Middle frontal gyrus (tissue), 1 donor: ENCODE data around the gene C3AR1.
"Not testable (repeated sequence)": the region's sequence is repeated elsewhere in the genome, so short reads cannot be mapped to it uniquely, and the experiment has no call there.

ENCODE experiments used
- DNase-seq: peaks from one replicate; pipeline ENCODE4 v3.0.0-alpha.2; 2015; ENCODE audit warnings: low spot score; ENCODE audit errors: extremely low spot score

Gene C3AR1

GRCh38 chr12:8065991-8066594, at the start of gene C3AR1:
TSS of gene C3AR1 (minus strand) at chr12:8066359. CDS start at chr12:8060185, 6,174 bp downstream.
- no peak for DNase-seq

- DNase-seq = not testable (repeated sequence)
Measured at GRCh38 chr12:8113117-8113516, 47.0 kb upstream of the C3AR1 start.

- DNase-seq = peak; percentile 53
Measured at GRCh38 chr12:8108808-8109398, 42.7 kb upstream of the C3AR1 start.

- DNase-seq = no peak
Measured at GRCh38 chr12:8099235-8099634, 33.1 kb upstream of the C3AR1 start.

GRCh38 chr12:8096281-8096915, 30.2 kb upstream of the C3AR1 start:
- no peak for DNase-seq

- DNase-seq = no peak
Measured at GRCh38 chr12:8093291-8093690, 27.1 kb upstream of the C3AR1 start.

GRCh38 chr12:8089716-8090115, 23.6 kb upstream of the C3AR1 start:
- no peak for DNase-seq

GRCh38 chr12:8089277-8089676, 23.1 kb upstream of the C3AR1 start:
- not testable (repeated sequence) for DNase-seq

- DNase-seq = no peak
Measured at GRCh38 chr12:8088574-8088973, 22.4 kb upstream of the C3AR1 start.

- no peak for DNase-seq
Measured at GRCh38 chr12:8087666-8088065, 21.5 kb upstream of the C3AR1 start.

GRCh38 chr12:8084351-8084750, 18.2 kb upstream of the C3AR1 start:
- DNase-seq = not testable (repeated sequence)

GRCh38 chr12:8082808-8083100, 16.6 kb upstream of the C3AR1 start:
- no peak for DNase-seq

GRCh38 chr12:8081251-8081920, 15.2 kb upstream of the C3AR1 start:
- DNase-seq = no peak

- DNase-seq = no peak
Measured at GRCh38 chr12:8080120-8080519, 14.0 kb upstream of the C3AR1 start.

- no peak for DNase-seq
Measured at GRCh38 chr12:8078916-8079315, 12.8 kb upstream of the C3AR1 start.

- DNase-seq = no peak
Measured at GRCh38 chr12:8078398-8078797, 12.2 kb upstream of the C3AR1 start.

GRCh38 chr12:8077207-8077606, 11.0 kb upstream of the C3AR1 start:
- no peak for DNase-seq

- DNase-seq = no peak
Measured at GRCh38 chr12:8076366-8076765, 10.2 kb upstream of the C3AR1 start.

- DNase-seq = no peak
Measured at GRCh38 chr12:8075935-8076334, 9.8 kb upstream of the C3AR1 start.

GRCh38 chr12:8071820-8072219, 5.7 kb upstream of the C3AR1 start:
- not testable (repeated sequence) for DNase-seq

GRCh38 chr12:8069582-8069981, 3.4 kb upstream of the C3AR1 start:
- no peak for DNase-seq

GRCh38 chr12:8064131-8064530, 2.0 kb downstream of the C3AR1 start:
- DNase-seq = no peak

- no peak for DNase-seq
Measured at GRCh38 chr12:8058506-8058905, 7.7 kb downstream of the C3AR1 start.
